Measurements from ENCODE around the gene TOP2B. TPM values are rescaled to one million over a fixed set of nuclear protein-coding genes. Genes with fewer than 3 reads are reported as not detected.

The TOP2B gene
- total and polyA plus RNA-seq, 5 experiments from 2014 or later = 65.7 to 199 (median 122) TPM

DNA sequence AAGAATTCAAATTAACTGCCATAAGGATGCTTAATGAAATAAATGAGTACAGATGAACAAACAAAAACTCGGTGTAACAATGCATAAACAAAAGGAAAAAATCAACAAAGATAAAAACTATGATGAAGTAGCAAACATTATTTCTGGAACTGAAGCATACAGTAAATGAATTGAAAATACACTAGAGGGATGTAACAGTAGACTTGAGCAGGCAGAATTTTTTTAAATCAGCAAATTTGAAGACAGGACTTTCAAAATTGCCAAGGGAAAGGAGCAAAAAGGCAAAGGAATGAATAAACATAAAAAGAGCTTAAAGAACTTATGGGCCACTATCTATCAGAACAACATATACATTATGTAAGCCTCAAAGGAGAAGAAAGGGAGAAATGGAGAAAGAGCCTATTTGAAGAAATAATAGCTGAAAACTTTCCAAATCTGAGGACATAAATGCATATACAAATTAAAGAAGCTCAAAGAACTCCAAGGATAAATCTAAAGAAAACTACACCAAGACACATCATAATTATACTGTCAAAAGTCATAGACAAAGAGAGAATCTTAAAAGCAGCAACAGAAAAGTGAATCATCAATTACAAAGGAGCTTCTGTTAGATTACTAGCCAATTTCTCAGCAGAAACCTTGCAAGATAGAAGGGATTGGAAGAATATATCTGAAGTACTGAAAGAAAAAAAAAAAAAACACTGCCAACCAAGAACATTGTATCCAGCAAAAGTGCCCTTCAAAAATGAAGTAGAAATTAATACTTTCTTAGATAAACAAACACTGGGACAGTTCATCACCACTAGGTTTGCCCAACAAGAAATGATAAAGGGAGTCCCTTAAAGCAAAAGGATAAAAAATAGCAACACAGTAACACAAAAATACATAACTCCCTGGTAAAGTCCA, 15.5 kb downstream of the TOP2B start:
- Mint-ChIP-seq H3K36me3 (peaks cover 24 to 39% (median 31%) of the 10 kb centered on the region in 3 donors), H3K27me3 (no peaks in the 10 kb centered on the region), H3K27ac (peak overlapping the region in 8 of 10 donors; percentile 16 to 70 (median 44)), H3K4me1 (peaks cover 37 to 63% (median 48%) of the 10 kb centered on the region in 4 donors), H3K4me3 (no peak overlapping the region), H3K9me3 (peaks cover 1 to 33% (median 17%) of the 10 kb centered on the region in 9 donors)
- DNase-seq = no peak
- no peak for ATAC-seq
- POLR2A ChIA-PET = interaction anchor here (2.1 kb wide), 1 partner anchor 208 kb away, joined by 7 read pairs; no protein-coding TSS in a partner anchor

- POLR2A ChIA-PET = interaction anchor here (0.8 to 2.1 kb wide), 2 partner anchors 17 to 209 kb away, joined by 3 to 7 read pairs; no protein-coding TSS in a partner anchor
- H3K36me3 Mint-ChIP-seq = peaks cover 24 to 47% (median 31%) of the 10 kb centered on the region in 3 donors
- peak overlapping the region in 9 of 10 donors; percentile 3 to 82 (median 57) for H3K27ac Mint-ChIP-seq
- peak overlapping the region in 3 of 10 donors; percentile 9 to 33 (median 30) for H3K4me3 Mint-ChIP-seq
- ATAC-seq (peak; percentile 91 to 92), DNase-seq (peak; percentile 64 to 88 (median 80))
- H3K4me1 Mint-ChIP-seq = peaks cover 30 to 61% (median 41%) of the 10 kb centered on the region in 4 donors
- peaks cover 1 to 33% (median 17%) of the 10 kb centered on the region in 9 donors for H3K9me3 Mint-ChIP-seq
- no peaks in the 10 kb centered on the region for H3K27me3 Mint-ChIP-seq
Measured at GRCh38 chr3:25648107-25648535, 16.6 kb downstream of the TOP2B start.

GRCh38 chr3:25635038-25635437, 29.7 kb downstream of the TOP2B start:
- POLR2A ChIA-PET = no interaction called here
- Mint-ChIP-seq H3K36me3 (peaks cover 4 to 88% (median 21%) of the 10 kb centered on the region in 3 donors), H3K27ac (peak overlapping the region in 6 of 10 donors; percentile 15 to 88 (median 50)), H3K4me3 (no peak overlapping the region), H3K4me1 (peaks cover 7 to 16% (median 11%) of the 10 kb centered on the region in 4 donors), H3K27me3 (no peaks in the 10 kb centered on the region), H3K9me3 (no peaks in the 10 kb centered on the region)
- DNase-seq (no peak), ATAC-seq (no peak)

DNA sequence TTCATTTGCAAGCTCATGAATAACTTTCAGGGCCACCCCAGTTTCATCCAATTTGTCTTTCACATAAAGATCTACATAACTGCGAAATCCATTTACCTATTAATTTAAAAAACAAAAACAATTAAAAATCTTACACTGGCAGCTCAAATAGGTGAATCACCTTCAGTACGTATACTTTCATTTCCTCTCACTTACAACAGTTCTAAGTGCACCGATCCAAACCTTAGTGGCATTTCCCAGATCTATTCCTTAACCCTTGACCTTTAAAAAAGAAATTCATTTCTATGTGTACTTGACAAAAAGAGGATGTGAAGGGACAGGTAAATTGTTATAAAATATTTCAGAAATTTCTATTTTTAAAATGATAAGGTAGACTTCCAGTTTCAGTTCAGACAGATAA, 30.8 kb downstream of the TOP2B start:
- no peak overlapping the region for H3K4me3 Mint-ChIP-seq
- peaks cover 8 to 86% (median 25%) of the 10 kb centered on the region in 3 donors for H3K36me3 Mint-ChIP-seq
- DNase-seq = no peak
- H3K9me3 Mint-ChIP-seq = no peaks in the 10 kb centered on the region
- peaks cover 7 to 14% (median 11%) of the 10 kb centered on the region in 4 donors for H3K4me1 Mint-ChIP-seq
- no peaks in the 10 kb centered on the region for H3K27me3 Mint-ChIP-seq
- ATAC-seq = no peak
- peak overlapping the region in 4 of 10 donors; percentile 31 to 49 (median 34) for H3K27ac Mint-ChIP-seq
- POLR2A ChIA-PET = interaction anchor here (0.7 kb wide), 1 partner anchor 93 kb away, joined by 3 read pairs; no protein-coding TSS in a partner anchor

- peak overlapping the region in 3 of 10 donors; percentile 2 to 48 (median 4) for H3K27ac Mint-ChIP-seq
Measured at GRCh38 chr3:25631989-25632388, 32.7 kb downstream of the TOP2B start.

DNA sequence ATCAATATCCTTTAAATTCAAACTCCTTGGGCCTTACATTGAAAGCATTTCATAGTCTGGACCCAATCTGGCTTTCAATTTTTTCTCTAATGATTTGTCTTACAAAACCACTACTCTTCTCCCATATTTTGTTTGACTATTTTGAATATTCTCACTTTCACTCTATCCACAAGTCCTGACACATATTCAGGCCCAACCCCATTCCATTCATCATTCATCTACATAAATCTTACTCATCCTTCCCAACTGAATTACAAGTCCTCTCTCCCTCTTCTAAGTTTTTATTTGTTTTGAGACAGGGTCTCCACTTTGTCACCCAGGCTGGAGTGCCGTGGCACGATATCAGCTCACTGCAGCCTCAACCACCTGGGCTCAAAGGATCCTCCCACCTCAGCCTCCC, 43.6 kb downstream of the TOP2B start:
- Mint-ChIP-seq H3K36me3 (peaks cover 4 to 87% (median 28%) of the 10 kb centered on the region in 3 donors), H3K9me3 (no peaks in the 10 kb centered on the region), H3K4me3 (no peak overlapping the region), H3K27ac (peak overlapping the region in 7 of 10 donors; percentile 5 to 81 (median 61)), H3K4me1 (peaks cover 0 to 5% (median 2%) of the 10 kb centered on the region in 4 donors), H3K27me3 (no peaks in the 10 kb centered on the region)
- no peak for DNase-seq
- ATAC-seq = no peak
- POLR2A ChIA-PET = no interaction called here

More at GRCh38 chr3:25631989-25632388, 32.7 kb downstream of the TOP2B start:
- Mint-ChIP-seq H3K4me1 (peaks cover 5 to 13% (median 9%) of the 10 kb centered on the region in 4 donors), H3K4me3 (no peak overlapping the region), H3K27me3 (no peaks in the 10 kb centered on the region), H3K36me3 (peaks cover 8 to 85% (median 21%) of the 10 kb centered on the region in 3 donors), H3K9me3 (no peaks in the 10 kb centered on the region)
- POLR2A ChIA-PET = no interaction called here
- no peak for DNase-seq
- ATAC-seq = no peak

GRCh38 chr3:25620493-25620892, 44.2 kb downstream of the TOP2B start:
- Mint-ChIP-seq H3K9me3 (no peaks in the 10 kb centered on the region), H3K27me3 (no peaks in the 10 kb centered on the region), H3K27ac (peak overlapping the region in 4 of 10 donors; percentile 14 to 81 (median 66)), H3K4me3 (no peak overlapping the region), H3K36me3 (peaks cover 4 to 87% (median 25%) of the 10 kb centered on the region in 3 donors), H3K4me1 (peaks cover 0 to 5% (median 2%) of the 10 kb centered on the region in 4 donors)
- POLR2A ChIA-PET = no interaction called here
- no peak for ATAC-seq
- no peak for DNase-seq

GRCh38 chr3:25619382-25619781, 45.3 kb downstream of the TOP2B start:
- Mint-ChIP-seq H3K36me3 (peaks cover 4 to 84% (median 23%) of the 10 kb centered on the region in 3 donors), H3K27ac (peak overlapping the region in 6 of 10 donors; percentile 6 to 60 (median 39)), H3K9me3 (no peaks in the 10 kb centered on the region), H3K27me3 (no peaks in the 10 kb centered on the region), H3K4me1 (peaks cover 0 to 5% (median 2%) of the 10 kb centered on the region in 4 donors), H3K4me3 (no peak overlapping the region)
- DNase-seq = no peak
- no peak for ATAC-seq
- POLR2A ChIA-PET = no interaction called here

DNA sequence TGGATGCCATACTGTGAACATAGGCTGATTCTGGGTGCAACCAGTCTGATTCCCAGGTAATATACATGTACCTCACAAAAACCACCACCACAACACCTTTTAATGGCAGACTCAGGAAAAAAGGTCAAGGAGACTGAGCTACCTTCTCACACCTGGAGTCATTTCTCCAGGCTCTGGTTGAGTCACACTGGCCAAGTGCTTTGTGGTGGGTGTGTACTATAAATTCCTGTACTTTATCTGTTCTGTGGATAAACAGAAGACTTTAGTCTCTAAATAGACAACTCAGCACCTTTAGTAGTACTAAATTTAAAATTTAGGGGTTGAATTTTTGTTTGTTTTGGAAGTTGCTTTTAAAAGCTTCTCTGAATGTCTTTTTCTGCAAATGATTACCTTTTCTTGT, 46.7 kb downstream of the TOP2B start:
- DNase-seq = no peak
- Mint-ChIP-seq H3K27me3 (no peaks in the 10 kb centered on the region), H3K36me3 (peaks cover 4 to 83% (median 19%) of the 10 kb centered on the region in 3 donors), H3K9me3 (no peaks in the 10 kb centered on the region), H3K27ac (peak overlapping the region in 6 of 10 donors; percentile 6 to 69 (median 46)), H3K4me3 (no peak overlapping the region), H3K4me1 (peaks cover 0 to 5% (median 2%) of the 10 kb centered on the region in 4 donors)
- POLR2A ChIA-PET = no interaction called here
- ATAC-seq = no peak

DNA sequence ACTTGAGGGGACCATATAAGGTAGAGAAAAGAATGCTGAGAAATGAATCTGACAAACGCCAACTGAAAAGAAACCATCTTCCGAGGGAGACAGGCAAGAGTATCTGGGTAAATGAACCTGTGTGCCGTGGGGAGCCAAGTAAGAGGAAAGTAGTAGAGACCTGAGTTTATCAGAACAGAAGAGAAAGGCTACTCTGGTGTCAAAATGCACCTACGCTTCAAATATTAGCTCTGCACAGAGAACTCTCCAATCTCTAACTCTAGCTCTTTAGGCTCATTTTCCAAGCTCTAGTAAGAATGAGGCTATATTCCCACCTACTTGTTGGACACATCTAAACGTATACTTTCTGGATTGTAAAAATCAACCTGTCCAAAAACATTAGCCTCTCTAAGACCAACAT, 53.5 kb downstream of the TOP2B start:
- peak overlapping the region in 5 of 10 donors; percentile 12 to 68 (median 41) for H3K27ac Mint-ChIP-seq
- ATAC-seq = no peak
- POLR2A ChIA-PET = no interaction called here
- H3K4me1 Mint-ChIP-seq = peaks cover 0 to 8% (median 3%) of the 10 kb centered on the region in 4 donors
- H3K4me3 Mint-ChIP-seq = no peak overlapping the region
- DNase-seq = no peak
- H3K9me3 Mint-ChIP-seq = no peaks in the 10 kb centered on the region
- H3K36me3 Mint-ChIP-seq = peaks cover 6 to 83% (median 20%) of the 10 kb centered on the region in 3 donors
- no peaks in the 10 kb centered on the region for H3K27me3 Mint-ChIP-seq

GRCh38 chr3:25610779-25611178, 53.9 kb downstream of the TOP2B start:
- ATAC-seq (no peak), DNase-seq (no peak)
- POLR2A ChIA-PET = no interaction called here
- Mint-ChIP-seq H3K27ac (peak overlapping the region in 9 of 10 donors; percentile 7 to 68 (median 20)), H3K27me3 (no peaks in the 10 kb centered on the region), H3K36me3 (peaks cover 6 to 85% (median 22%) of the 10 kb centered on the region in 3 donors), H3K4me3 (no peak overlapping the region), H3K4me1 (peaks cover 0 to 8% (median 3%) of the 10 kb centered on the region in 4 donors), H3K9me3 (no peaks in the 10 kb centered on the region)

DNA sequence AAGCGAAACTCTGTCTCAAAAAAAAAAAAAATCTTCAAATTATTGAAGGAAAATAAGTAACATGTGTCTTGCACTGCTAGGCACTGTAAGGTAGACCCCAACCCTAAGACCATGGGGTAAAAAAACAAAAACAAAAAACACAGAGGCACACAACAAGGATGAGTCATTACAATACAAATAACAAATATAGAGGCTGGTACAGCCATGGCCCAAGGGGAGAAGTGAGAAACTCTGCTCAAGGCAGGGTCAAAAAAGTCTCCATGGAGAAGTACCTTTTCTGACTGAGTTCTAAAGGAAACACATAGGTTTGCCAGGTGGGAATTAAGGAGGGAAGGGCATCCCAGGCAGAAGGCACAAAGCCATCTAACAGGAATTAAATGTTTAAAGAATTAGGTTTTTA, 54.5 kb downstream of the TOP2B start:
- H3K4me3 Mint-ChIP-seq = no peak overlapping the region
- POLR2A ChIA-PET = no interaction called here
- no peaks in the 10 kb centered on the region for H3K27me3 Mint-ChIP-seq
- no peaks in the 10 kb centered on the region for H3K9me3 Mint-ChIP-seq
- no peak for ATAC-seq
- peak overlapping the region in 9 of 10 donors; percentile 5 to 68 (median 41) for H3K27ac Mint-ChIP-seq
- peaks cover 6 to 86% (median 25%) of the 10 kb centered on the region in 3 donors for H3K36me3 Mint-ChIP-seq
- no peak for DNase-seq
- H3K4me1 Mint-ChIP-seq = peaks cover 0 to 8% (median 3%) of the 10 kb centered on the region in 4 donors
